Measurements from ENCODE around the gene SPOUT1. TPM values are rescaled to one million over a fixed set of nuclear protein-coding genes. Genes with fewer than 3 reads are reported as not detected.
"Not testable (repeated sequence)": the region's sequence is repeated elsewhere in the genome, so short reads cannot be mapped to it uniquely, and the experiment has no call there.

SPOUT1 gene
- total and polyA plus RNA-seq, 10 of the 15 experiments (the other 5 are each of a cell fraction or from before 2014, with no cell fraction given), result 5.7 to 95.0 (median 40.6) TPM

DNA sequence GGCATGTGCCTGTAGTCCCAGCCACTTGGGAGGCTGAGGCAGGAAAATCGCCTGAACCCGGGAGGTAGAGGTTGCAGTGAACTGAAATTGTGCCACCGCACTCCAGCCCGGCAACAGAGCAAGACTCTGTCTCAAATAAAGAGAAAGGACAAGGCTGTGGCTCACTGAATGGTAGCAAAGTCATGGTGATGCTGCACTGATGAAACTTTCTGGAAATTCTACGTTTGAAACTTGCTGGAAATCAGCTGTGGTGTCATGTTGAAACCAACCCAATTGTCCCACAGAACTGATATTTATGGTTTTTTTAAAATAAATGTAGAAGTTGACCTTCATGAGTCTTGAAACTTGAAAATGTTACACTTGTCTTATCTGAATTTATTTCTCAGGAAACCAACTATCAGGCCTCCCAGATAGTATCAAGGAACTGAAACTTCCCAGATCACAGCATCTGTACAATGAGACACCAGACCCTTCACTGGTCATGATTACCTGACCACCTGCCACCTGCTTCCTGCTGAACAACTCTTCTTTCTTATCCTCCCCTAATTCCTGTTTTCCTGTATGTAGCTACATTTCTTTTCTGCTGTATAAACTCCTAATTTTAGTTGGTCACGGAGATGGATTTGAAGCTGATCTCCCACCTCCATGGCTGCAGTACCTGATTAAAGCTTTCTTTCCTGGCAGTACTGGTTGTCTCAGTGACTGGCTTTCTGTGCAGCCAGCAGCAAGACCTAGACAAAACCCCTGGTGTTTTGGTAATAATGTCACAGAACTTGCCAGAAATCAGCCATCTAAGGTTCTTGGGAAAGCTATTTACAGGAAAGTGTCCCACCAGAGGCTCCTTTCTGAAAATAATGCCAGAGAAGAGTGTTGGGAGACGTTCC lies 48.2 kb downstream of the SPOUT1 start (continued):
- TF ChIP-seq IRF5 (IDR thresholded peaks at IDR 0.05; ENCODE audit: borderline replicate concordance), result no peak
- TF ChIP-seq SP1 (IDR thresholded peaks at IDR 0.05; ENCODE audit: low read depth, low read length), result no peak
- TF ChIP-seq ASH2L (IDR thresholded peaks at IDR 0.05; ENCODE audit: borderline replicate concordance, low read depth), result no peak
- TF ChIP-seq MXI1 (IDR thresholded peaks at IDR 0.05; ENCODE audit: low read depth, low read length), result no peak
- no peak for TF ChIP-seq ZBTB4 (CRISPR knock-in tag; IDR thresholded peaks at IDR 0.05)
- no peak for TF ChIP-seq MLLT1 (IDR thresholded peaks at IDR 0.05)
- TF ChIP-seq NR2F1 (conservative IDR thresholded peaks at IDR 0.05), result no peak

DNA sequence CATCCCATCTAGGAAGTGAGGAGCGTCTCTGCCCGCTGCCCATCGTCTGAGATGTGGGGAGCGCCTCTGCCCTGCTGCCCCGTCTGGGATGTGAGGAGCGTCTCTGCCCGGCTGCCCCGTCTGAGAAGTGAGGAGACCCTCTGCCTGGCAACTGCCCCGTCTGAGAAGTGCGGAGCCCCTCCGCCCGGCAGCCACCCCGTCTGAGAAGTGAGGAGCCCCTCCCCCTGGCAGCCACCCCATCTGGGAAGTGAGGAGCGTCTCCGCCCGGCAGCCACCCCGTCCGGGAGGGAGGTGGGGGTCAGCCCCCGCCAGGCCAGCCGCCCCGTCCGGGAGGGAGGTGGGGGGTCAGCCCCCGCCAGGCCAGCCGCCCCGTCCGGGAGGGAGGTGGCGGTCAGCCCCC lies 49.5 kb downstream of the SPOUT1 start:
- SMC1A ChIA-PET (ENCODE audit: uncharacterized antibody, unreplicated experiment); H3K27me3 ChIP-seq (replicated peaks in 1 of 2; ENCODE audit: control insufficient read depth in 2 of 2, insufficient read depth in 2 of 2, low read length in 1 of 2); H3K9me3 ChIP-seq (replicated peaks; ENCODE audit: control insufficient read depth, insufficient read depth, low read length); H3K4me1 ChIP-seq (ENCODE audit: control insufficient read depth, insufficient read depth, low read length); H3K27ac ChIP-seq (ENCODE audit: control insufficient read depth, insufficient read depth); H3K4me2 ChIP-seq (ENCODE audit: control insufficient read depth, insufficient read depth); in situ Hi-C loops (cut with MboI); intact Hi-C loops (cut with micrococcal nuclease; ENCODE audit: unreplicated experiment); FAIRE-seq; ATAC-seq; H3K9ac ChIP-seq (ENCODE audit: control insufficient read depth, insufficient read depth, low read length); CTCF ChIA-PET; H3K36me3 ChIP-seq (ENCODE audit: control insufficient read depth in 2 of 2, insufficient read depth in 2 of 2, low read length in 1 of 2); H2AFZ ChIP-seq (ENCODE audit: control insufficient read depth, low read depth, low read length); H3K4me3 ChIP-seq; RAD21 ChIA-PET (ENCODE audit: unreplicated experiment); DNase-seq (ENCODE audit: low read depth, low spot score); POLR2A ChIA-PET; H3K79me2 ChIP-seq (ENCODE audit: control insufficient read depth, insufficient read depth, low read length); BruUV-seq (replicated peaks); H4K20me1 ChIP-seq (ENCODE audit: control insufficient read depth, insufficient read depth): not testable (repeated sequence)
- 96% methylated on average over 15 of the region's 27 CpGs for WGBS (ENCODE audit: insufficient coverage, insufficient replicate concordance, low lambda C conversion rate, missing lambda C conversion rate)

All from GM12878 (cell line).